ENCODE results near the gene C1orf174.

- no peak for TF ChIP-seq CTCF (IDR thresholded peaks at IDR 0.05; ENCODE audit: low read depth, low read length)
- TF ChIP-seq EZH2phosphoT487 (IDR thresholded peaks at IDR 0.05; ENCODE audit: low read depth): no peak
These were observed 48.8 kb downstream of the C1orf174 start for GRCh38 chr1:3851292-3851691.
